GM18870 (cell line): ENCODE measurements around the gene GSK3A.

Experiments used
- ATAC-seq: cut with Tn5 transposase; IDR thresholded peaks from one replicate; pipeline ENCODE4 v1.9.1; 2021; ENCODE audit warnings: moderate library complexity; ENCODE audit not compliant: unreplicated experiment

The GSK3A gene

DNA sequence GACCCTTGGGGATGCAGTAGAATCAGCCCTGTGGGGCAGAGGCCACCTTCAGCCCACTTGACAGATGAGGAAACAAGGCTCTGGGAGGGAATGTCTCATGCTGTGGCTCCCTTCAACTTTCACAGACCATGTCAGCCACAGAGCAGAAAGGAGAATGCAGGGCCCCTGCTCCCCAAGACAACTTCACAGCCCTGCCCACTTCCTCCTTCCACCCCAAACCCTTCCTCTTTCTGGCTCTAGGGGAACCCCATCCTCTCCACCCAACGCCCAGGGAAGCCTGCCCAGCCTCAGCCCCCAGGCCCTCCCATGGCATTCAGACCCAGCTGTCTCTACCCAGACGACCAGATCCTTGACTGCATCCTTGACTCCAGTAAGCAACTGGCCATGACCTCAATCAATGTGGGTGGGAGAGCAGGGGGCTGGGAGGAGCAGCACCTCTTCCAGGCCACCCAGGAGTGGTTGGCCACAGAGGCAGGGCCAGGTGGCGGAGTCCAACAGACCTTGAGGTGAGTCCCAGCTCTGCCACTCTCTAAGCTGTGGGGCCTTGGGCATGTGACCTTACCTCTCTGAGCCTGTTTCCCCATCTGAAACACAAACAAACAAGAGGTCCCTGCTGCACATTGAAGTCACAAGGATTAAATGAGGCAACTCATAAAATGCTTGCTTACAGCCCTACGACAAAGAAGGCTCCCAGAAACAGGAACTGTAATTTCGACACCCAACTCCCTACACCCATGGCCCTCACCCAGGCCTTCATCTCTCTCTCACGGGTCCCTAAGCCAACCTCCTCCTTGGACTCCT, 40.7 kb downstream of the GSK3A start:
- ATAC-seq: no peak

DNA sequence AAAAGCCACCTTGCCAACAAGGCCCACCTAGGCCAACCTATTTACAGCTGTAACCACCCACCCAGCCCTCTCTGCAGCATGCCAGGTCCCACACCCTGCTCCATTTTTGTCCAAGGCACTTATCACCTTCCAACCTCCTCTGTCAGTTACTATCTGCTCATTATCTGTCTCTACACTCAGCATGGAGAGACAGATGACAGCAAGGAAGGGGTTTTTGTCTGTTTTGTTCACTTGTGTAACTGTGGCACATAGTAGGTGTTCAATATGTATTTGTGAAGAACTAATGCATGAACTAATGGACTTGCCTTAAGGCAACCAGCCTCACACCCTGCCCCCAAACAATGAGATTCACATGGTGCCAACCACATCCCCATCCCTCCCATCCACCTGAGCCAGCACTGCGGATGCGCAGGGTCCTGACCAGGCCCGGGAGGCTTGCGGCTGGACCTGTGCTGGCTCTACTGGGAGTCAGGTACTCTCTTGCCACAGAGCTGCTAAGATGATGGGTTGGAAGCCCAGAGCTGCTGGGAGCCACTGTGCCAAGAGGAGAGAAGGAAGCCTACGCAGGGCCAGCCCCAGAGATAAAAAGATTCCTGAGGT, 42.2 kb downstream of the GSK3A start:
- no peak for ATAC-seq

- ATAC-seq: no peak
Observed at GRCh38 chr19:42199440-42200115, 42.8 kb downstream of the GSK3A start.

DNA sequence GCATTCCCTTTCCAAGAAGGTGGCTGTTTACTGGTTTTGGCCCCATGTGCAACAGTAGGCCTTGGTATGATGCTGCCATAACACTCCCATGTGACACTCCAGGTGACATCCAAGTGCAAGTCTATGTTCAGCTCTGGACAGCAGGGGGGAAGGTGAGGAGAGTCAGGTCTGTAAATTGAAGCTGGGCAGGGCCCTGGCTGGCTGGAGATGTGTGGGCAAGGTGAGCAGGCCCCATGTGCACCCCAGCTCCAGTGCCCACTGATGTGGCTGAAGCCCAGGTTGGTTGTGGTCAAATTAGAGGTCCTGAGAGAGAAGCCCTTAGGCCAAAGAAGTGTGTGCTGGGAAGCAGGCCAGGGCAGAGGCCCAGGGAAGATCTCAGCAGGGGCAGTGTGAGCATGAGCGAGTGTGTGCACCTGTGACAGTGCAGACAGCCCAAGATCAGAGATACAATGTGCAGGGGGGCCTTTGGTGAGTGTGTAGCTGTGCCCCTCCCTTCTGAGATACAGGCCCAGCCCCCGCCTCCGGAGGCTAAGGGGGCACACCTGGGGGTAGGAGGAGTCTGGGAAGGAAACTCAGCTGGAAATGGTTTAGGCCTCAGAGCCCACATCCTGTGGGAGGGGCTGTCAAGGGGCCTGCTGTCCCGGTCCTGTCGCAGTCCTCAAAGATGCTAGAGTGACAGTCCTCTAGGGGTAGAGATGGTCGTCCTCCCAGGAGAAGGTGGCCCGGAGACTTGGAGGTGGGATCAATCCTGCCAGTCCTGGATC, 43.5 kb downstream of the GSK3A start:
- ATAC-seq: no peak

DNA sequence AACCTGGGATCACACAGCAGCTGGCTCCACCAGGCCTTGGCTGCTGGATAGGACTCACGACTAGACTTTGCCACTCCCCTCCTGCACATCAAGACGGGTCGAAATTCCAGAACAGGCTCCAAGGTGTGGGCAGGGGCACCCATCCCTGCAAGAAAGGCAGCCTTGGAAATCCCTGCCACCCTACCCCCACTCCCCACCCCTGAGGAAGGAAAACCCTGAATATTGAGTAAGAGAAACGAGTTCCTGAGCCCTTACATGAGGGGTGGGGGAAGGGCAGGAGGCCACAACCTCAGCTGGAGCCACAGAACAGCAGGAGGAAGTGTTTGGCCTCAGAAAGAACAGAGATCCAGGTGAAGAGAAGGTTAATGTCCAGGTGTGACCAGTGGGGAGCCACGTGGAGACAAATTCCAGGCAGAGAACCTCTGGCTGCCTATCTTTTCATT, 45.0 kb downstream of the GSK3A start:
- no peak for ATAC-seq

- no peak for ATAC-seq
Observed at GRCh38 chr19:42196011-42197001, 46.1 kb downstream of the GSK3A start.

- no peak for ATAC-seq
Observed at GRCh38 chr19:42193706-42194105, 48.7 kb downstream of the GSK3A start.

- no peak for ATAC-seq
Observed at GRCh38 chr19:42193294-42193693, 49.1 kb downstream of the GSK3A start.

- ATAC-seq: no peak
Observed at GRCh38 chr19:42191855-42192254, 50.5 kb downstream of the GSK3A start.

DNA sequence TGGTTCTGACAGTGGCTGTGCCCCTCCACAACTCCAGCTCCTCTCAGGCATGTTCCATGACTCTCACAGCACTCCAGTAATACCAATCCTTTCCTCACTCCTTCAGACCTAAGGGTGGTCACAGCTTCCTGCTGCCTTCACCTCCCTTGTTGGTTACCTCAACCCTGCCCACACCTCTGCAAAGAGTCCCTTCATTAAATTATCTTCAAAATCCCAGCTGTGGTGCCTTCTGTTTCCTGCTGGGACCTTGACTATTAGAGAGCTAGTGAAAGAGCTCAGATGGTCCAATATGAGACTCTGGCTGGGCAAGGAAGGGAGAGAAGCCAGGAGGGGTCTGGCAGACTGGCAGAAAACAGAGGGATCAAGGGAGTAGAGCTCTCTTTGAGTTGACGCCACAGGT, 51.1 kb downstream of the GSK3A start:
- no peak for ATAC-seq

DNA sequence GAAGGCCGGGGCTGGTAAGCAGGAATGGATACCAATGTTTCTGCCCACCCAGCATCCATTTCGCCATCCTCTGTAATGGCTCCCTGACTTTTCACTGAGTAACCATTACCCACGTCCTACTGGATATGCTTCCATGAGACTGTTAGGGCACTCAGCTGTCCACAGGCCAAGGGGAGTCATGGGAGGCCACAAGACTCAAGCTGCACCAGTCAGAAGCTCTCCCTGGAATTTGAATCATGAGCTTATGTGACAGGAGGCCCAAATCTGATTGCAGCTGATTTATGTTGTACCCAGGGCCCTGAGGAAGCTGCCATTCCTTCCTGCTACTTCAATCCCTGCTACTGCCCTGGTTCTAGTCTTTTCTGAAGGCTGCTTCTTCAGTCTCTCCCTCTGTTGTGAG, 53.3 kb downstream of the GSK3A start:
- ATAC-seq: no peak

GRCh38 chr19:42188665-42189064, 53.7 kb downstream of the GSK3A start:
- no peak for ATAC-seq

GRCh38 chr19:42185277-42185676, 57.1 kb downstream of the GSK3A start:
- ATAC-seq: no peak

DNA sequence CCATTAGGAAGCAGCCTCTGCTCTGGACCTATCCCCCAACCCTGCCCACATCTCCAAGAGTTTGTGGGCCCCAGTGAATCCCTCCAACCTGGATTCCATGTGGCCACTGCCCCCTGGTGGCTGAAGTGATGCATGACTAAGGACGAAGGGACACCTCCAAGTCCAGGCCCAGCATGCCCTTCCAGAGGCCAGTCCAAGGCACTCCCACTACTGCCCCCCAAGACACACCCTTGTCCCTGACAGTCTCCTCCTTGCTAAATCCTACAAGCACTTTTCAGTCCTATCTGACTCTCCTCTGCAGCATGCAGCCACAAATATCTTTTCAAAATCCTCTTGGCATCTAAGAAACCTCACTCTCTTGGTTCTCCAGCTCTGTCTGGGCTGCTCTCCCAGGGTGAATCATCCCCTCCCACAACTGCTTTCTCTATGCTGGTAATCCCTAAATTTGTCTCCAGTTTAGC, 58.0 kb downstream of the GSK3A start:
- ATAC-seq: no peak
